Ecto neural progenitor cell (in vitro differentiated cells): ENCODE measurements around the gene CDC27.
"Not testable (repeated sequence)": the region's sequence is repeated elsewhere in the genome, so short reads cannot be mapped to it uniquely, and the experiment has no call there.

ENCODE experiments used
- DNase-seq: peaks from one replicate; pipeline ENCODE4 v3.0.0-alpha.2; 2018; ENCODE audit warnings: low spot score

CDC27 gene

DNA sequence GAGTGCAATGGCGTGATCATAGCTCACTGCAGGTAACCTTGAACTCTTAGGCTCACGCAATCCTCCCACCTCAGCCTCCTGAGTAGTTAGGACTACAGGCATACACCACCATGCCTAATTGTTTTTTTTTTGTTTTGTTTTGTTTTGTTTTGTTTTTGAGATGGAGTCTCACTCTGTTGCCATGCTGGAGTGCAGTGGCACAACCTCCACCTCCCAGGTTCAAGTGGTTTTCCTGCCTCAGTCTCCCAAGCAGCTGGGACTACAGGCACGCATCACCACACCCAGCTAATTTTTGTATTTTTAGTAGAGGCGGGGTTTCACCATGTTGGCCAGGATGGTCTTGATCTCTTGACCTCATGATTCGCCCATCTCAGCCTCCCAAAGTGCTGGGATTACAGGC lies 54.7 kb downstream of the CDC27 start:
- DNase-seq = not testable (repeated sequence)

DNA sequence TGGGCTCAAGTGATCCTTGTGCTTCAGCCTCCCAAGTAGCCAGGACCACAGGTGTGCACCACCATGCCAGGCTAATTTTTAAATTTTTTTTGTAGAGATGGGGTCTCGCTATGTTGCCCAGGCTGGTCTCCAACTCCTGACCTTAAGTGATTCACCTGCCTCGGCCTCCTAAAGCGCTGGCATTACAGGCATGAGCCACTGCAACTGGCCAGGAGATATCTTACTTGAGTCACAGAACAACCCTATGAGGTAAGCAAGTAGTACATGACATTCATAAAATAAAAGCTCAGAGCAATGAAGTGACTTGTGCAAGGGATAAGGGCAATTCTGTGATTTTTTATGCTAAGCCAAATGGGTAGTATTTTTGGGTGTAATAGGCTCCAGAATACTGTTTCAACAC lies 57.3 kb downstream of the CDC27 start:
- no peak for DNase-seq

DNA sequence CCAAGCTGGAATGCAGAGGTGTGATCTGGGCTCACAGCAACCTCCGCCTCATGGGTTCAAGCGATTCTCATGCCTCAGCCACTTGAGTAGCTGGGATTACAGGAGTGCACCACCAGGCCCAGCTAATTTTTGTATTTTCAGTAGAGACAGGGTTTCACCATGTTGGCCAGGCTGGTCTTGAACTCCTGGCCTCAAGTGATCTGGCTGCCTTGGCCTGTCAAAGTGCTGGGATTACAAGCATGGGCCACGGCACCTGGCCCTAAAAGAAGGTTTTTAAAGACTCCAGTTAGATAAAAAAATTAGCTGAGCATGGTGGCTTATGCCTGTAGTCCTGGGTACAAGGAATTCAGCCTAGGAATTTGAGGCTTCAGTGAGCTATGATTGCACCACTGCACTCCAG lies 62.3 kb downstream of the CDC27 start:
- not testable (repeated sequence) for DNase-seq

DNA sequence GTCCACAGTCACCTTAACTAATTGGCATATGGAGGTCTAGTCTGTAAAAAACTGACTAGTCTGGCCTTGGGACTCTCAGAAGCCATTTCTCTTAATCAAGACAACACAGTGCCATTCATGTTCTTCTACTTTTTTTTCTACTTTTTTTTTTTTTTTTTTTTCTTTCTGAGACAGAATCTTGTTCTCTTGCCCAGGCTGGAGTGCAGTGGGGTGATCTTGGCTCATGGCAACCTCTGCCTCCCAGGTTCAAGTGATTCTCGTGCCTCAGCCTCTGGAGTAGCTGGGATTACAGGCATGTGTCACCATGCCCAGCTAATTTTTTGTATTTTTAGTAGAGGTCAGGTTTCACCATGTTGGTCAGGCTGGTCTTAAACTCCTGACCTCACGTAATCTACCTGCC lies 65.8 kb downstream of the CDC27 start:
- DNase-seq = not testable (repeated sequence)

DNA sequence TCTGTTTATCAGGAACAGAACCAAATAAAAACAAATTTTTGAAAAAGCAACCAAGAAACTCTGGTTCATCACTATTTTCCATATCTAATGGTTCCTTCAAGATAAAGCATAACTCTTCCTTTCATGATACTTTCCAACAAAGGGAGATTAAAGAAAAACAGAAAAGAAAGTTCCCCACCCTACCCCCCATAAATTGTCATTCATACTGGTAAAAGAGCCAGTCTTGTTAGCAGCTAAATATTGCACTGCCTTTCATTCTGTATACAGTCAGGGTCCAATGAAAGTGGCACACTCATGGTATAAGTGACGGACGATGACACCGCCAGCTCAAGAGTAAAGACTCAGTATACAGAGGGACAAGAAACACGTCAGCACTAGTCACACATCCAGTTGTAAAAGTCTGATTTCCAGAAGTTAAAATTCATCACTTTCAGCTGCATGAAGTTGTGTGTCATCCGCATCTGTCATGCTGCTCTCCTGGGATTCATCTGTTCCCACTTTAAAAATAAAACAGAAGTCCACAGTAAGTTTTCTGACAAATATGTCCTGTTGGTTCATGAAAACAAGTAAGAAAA lies 68.5 kb downstream of the CDC27 start:
- no peak for DNase-seq

DNA sequence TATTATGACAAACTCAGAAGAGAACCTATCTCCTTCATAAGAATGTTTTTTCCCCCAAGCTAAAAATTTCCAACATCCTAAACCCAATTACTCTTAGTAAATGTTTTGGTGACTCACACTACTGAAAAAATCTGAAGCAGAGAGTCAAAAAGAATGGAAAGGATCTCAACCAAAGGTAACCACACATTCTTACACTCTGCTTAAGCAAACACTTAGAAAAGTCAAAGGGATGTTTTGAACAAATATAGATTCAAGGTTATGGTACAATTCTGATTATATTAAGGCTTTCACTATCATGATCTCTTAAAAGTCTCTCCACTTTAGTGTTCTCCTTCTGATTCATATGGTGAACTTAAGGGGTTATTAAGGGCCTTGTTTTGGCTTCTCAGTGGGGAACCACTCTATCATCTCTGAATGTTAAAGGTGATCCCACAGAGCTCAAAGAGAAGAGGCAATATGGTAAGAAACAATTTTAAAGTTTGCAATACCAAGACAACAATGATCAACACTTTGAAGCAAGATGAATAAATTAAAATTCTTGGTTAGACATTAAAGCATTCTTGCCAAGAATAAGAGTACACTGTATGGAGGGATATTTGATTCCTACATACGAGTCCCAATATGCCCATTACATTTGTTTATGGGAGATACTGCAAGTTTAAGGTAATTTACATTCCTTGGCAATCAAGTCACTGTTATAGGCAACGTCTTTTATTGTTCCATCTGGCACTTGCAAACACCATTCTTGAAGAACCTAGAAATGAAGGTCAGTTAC lies 69.2 kb downstream of the CDC27 start:
- DNase-seq = no peak

DNA sequence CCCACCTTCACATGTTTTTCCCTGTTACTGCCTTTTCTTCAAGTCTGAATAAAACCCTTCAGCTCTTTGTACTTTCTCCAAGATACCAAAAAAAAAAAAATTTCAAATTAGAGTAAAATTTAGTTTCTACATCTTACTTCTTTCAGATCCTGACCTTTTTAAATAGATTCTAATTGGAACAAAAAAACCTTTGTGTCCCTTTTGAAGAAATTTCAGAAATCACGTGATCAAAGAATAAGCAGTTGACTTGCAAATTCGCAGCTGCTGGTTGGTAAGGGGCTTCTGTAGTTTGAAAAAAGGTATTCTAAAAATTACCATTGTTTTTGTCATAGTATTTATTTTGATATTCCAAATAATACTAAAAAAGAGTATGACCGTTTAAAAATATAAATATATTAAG lies 71.7 kb downstream of the CDC27 start:
- DNase-seq = no peak

DNA sequence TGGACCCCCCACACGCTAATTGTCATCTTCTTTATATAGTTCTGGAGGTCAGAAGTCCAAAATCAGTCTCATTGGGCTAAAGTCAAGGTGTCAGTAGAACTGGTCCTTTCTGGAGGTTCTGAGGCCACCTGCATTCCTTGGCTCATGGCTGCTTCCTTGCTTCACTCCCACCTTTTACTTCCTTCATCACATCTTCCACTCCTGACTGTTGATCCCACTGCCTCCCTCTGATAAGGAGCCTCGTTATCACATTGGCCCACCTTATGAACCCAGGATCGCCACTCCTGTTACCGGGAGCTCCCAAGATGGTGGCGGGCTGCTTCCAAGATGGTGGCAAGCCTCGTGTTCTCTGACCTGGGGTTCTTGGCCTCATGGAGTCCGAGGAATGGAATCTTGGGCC lies 83.0 kb downstream of the CDC27 start:
- DNase-seq = no peak

DNA sequence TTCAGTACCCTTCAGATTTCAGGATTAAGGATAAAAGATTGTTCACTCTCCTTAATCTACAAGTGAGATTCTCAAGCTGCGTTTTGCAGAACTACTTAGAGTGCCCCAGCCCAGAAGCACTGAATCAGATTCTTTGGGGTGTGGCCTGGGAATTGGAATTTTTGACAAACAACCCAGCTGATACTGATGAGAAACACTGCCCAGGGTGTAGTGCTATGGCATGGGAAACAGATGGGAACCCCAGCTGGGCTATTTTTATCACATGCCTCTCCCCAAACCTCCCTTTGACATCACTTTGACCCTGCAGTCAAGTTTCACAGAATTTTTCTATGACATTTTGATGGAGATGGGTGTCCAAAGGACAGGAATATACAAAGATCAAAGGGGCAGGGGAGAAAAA lies 83.8 kb downstream of the CDC27 start:
- DNase-seq = not testable (repeated sequence)

DNA sequence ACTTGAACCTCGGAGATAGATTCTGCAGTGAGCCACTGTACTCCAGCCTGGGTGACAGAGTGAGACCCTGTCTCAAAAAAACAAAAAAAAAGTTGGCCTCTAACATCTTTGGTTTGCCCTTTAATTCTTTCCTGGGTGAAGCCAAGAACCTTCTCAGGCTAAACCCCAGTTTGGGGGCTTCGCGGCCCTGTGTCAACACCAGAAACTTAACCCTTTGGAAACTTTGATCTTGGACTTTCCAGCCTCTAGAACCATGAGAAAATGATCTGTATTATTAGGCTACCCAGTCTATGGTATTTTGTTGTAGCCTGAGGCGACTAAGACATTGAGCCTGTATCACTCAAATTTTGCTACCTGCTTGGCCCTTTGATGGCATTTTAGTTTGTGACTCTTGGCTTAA lies 86.2 kb downstream of the CDC27 start:
- no peak for DNase-seq

DNA sequence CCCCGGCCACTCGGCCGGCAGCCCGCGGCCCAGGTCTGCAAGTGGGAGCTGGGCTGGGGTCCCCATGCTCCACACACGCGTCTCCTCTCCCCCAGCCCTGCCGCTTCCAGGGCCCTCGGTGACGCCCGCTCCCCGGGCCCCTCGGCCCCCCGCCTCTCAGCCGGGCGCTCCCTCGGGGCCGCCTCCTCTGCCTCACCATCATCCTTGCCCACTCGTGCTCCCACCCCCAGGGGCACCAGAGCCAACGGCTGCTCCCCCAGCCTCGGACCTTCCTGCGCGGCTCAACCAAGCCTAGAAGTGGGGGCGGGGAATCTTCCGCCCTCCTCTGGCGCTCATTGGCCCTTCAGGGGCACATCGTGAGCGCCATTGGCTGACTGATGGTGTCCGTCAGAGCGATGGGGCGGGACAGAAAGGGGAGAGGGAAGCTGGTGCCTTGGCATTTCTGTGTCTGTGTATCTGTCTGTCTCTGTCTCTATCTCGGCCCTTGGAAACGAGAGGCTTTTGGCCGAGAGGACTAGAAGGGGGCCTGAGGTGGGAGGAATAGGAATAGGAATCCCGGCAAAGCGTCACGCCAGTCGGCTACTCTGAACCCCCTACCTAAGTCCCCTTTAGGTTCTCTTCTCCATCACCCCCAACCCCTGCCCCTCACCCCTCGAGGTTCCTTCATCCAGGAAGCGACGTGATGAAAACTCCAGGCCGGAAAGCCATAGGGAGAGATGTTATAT lies 88.9 kb downstream of the CDC27 start:
- DNase-seq = peak; percentile 93

DNA sequence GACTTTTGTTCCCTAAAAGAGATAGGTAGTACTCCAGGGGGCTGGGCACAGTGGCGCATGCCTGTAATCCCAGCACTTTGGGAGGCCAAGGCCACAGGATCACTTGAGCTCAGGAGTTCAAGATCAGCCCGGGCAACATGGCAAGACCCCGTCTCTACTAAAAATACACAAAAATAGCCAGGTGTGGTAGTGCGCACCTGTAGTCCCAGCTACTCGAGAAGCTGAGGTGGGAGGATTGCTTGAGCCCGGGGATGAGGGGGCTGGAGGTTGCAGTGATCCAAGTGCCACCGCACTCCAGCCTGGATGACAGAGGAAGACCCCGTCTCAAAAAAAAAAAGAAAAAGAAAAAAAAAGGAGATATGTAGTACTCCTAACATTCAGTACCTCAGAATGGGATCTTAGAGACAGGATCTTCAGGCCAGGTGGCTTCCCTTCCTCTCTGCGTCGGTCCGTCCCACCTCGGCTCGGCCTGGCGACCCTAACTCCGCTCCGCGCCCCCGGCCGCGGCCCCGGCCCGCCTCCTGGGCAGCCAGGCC lies 89.6 kb downstream of the CDC27 start:
- DNase-seq = no peak

DNA sequence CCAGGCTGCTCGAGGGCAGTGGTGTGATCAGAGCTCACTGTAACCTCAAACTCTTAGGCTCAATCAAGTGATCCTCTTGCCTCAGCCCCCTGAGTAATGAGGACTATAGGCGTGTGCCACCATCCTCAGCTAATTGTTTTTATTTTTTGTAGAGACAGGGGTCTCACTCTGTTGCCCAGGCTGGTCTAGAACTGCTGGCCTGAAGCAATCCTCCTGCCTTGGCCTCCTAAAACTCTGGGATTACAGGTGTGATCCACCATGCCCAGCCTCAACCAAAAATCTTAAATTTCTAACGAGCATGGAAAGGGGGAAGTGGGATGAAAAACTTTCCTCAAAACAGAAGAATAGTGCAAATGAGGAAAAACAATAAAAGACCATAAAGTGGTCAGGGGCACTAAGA lies 92.8 kb downstream of the CDC27 start:
- DNase-seq = no peak

DNA sequence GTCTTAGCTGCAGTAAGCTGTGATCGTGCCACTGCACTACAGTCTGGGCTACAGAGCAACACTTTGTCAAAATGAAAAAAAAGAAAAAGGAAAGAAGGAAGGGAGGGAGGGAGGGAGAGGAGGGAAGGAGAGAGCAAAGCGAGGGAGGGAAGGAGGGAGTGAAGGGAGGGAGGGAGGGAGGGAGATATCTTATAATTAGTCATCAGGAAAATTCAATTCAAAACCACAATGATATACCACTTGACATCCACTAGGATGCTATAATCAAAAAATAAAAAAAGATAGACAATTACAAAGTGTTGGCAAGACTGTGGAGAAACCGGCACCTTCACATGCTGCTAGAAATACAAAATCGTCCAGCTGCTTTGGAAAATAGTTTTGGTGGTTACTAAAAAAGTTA lies 93.8 kb downstream of the CDC27 start:
- DNase-seq = no peak

DNA sequence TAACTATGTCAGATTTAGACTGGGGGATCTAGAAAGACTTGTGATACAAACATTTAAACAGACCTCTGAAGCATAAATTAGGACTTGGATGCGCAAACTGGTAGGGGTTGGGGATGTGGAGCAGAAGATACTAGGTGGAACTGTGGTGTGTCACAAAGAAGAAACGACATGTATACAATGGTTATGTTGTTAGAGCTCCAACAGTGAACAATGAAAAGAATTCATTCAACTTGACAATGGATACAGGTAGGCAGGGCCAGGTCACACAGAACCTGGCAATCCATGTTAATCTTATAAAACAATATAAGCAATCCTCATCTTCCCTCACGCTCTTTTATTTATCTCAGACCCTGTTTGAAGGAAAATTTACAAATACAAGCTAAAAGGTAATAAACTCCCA lies 102.0 kb downstream of the CDC27 start:
- no peak for DNase-seq

DNA sequence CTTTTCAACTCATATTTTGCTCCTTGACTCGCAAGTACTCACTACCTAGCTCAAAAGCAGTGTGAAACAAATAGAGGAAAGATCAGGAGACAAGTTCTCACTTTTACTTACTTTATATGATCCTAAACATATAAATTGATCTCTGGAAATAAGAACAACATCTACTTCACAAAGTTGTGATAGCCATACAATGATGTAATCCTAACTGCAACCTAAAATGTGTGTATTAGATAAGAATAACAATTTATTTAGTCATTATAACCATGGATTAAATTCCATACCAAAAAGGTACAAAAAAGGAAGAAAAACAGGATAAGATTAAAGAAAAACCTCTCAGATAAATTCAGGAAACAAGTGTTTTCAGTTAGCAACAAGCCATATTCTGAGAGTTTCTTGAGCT lies 103.4 kb downstream of the CDC27 start:
- DNase-seq = no peak

DNA sequence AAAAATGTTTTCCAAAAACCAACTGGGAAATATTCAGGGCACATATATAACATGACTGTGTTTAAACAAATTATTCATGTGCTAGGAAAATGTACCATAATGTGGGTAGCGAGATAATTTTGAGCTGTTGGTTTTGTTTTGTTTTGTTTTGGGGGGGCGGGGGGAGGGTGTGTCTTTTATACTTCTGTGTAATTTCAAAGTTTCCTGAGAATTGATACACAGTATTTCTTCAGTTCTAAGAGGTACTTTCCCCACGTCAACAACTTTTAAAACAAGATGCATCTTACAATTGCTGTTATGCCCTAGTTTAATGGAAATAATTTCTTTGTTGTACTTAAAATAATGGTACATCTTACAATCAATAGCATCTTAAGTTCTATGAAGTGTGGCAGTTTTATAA lies 110.3 kb downstream of the CDC27 start:
- DNase-seq = no peak

DNA sequence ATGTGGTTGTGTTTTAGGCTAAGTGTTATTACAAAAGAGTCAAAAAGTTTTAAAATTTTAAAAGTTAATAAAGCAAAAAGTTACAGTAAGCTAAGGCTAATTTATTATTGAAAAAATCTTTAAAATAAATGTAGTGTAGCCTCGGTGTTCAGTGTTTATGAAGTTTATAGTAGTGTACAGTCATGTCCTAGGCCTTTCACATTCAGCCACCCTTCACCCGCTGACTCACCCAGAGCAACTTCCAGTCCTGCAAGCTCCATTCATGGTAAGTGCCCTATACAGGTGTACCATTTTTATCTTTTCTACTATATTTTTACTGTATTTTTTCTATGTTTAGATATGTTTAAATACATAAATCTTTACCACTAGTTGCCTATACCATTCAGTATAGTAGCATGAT lies 111.5 kb downstream of the CDC27 start:
- DNase-seq = no peak

DNA sequence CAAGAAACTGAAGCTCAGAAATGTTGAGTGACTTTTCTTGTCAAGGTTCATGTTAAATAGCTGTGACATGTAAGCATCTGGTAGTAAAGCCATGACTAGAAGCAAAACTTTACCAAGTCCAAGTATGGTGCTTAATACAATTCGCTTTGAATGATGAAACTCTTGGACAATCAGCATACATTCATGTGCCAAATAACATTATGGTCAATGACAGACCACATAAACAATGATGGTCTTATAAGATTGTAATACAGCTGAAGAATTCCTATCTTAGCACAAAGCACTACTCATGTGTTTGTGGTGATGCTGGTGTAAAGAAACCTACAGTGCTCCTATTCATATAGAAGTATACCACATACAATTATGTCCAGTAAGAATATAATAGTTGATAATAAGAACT lies 112.9 kb downstream of the CDC27 start:
- no peak for DNase-seq

DNA sequence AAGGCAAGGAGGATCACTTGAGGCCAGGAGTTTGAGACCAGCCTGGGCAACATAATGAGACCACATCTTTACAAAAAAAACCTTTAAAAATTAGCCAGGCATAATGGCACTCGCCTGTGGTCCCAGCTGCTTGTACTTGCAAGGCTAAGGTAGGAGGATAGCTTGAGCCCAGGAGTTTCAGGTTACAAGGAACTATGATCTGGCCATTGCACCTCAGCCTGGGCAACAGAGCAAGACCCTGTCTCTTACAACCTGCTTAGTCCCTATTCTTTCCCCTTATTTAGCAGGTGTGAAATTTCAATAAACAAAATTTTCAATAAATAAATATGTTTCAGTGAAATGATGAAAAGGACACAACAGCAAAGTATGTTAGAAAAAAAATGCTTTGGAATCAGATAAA lies 114.7 kb downstream of the CDC27 start:
- not testable (repeated sequence) for DNase-seq

DNA sequence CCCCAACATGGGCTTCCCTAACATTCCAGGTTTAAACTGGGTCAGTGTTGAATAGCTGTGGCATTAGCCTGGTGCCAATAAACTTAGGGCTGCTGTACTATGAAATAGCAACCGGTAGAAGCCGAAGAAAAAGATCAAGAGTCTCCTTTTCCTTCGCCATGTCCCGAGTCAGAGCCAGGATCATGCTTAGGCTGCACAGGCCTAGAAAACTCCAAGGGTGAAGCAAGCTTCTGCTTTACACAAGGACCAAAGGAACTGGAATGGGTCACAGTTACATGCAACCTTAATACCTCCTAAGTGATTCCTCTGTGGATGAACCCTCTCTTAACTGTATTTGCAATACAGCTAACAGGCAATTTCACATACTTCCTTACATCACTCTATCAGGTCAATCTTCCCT lies 115.5 kb downstream of the CDC27 start:
- DNase-seq = peak; percentile 5

DNA sequence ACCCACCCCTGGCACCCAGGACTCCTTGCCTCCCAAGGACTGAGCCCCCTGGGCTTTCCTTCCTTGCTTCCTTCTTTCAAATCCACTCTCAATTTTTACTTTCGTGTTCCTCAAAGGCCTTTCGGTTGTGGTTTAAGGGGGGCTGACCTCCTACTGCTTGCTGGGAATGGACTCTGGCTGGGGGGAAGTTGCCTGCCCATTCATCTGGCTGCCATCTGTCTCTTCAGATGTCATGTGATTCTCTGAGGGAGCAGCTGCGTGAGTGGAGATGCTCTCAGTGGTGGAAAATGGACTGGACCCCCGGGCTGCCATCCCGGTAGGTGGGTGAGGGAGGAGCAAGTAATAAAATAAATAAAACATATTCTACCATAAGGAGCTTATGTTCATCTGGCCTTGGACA lies 116.2 kb downstream of the CDC27 start:
- peak; percentile 39 for DNase-seq

DNA sequence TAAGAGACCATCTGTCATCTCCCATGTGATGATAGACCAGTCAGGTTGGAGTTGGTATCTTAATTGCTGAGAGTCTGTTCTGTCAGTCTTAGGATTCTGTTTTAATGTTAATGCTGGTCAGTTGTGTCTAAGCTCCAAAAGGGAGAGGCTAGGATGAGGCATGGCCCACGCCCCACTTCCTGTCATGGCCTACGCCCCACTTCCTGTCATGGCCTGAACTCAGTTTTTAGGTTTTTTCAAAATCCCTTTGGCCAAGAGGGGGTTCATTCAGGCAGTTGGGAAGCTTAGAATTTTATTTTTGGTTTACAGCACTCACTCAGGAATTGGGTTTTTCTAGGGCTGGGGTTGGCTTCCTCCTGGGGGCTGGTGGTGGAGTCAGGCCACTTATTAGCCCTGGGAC lies 117.9 kb downstream of the CDC27 start:
- DNase-seq = peak; percentile 9
